GM19193 (cell line): ENCODE measurements around the gene PUS7.

Source experiments
- POLR2A ChIP-seq: IDR thresholded peaks from 4 replicates; pipeline ENCODE4 v1.6.1; 2011; ENCODE audit not compliant: insufficient read depth, insufficient read length; ENCODE audit errors: extremely low read depth

The PUS7 gene

DNA sequence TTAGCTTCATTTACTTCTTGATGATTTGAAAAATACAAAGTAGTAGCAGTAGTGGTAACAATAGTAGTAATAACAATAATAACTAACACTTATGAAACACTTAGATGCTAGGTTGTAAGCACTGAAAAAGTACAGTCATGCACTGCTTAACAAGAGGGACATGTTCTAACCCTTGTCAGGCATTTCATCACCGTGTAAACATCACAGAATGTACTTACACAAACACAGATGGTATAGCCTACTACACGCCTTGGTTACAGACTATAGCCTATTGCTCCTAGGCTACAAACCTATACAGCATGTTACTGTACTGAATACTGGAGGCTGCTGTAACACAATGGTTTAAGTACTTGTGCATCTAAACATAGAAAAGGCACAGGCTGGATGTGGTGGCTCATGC, 60.6 kb downstream of the PUS7 start:
- TF ChIP-seq POLR2A: no peak

DNA sequence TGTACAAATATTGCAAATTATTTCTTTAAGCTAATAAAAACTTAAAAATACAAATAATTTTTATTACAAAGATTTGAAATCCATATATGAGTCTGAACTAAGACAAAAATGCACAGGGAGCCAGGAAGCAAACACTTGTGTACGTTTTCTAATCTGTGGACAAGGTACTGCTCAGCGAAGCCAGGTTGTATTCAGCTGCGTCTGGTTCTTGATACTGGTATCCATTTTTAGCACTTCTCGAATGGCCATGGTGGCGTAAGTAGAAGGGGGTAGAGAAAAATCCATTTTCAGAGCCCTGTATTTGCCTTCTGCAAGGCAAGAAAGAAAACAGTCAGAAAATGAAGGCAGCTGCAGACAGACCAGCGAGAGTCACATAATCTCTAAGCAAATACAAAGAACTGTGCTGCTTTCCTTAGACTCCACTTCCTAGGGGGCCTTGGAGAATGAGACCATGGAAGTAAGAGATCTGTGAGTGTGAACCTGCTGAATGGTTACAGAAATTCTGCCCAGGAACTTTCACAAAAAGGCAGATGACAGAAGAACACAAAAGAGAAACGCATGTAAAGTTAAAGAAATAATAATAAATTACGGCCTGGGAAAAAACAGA, 64.3 kb downstream of the PUS7 start:
- no peak for TF ChIP-seq POLR2A

DNA sequence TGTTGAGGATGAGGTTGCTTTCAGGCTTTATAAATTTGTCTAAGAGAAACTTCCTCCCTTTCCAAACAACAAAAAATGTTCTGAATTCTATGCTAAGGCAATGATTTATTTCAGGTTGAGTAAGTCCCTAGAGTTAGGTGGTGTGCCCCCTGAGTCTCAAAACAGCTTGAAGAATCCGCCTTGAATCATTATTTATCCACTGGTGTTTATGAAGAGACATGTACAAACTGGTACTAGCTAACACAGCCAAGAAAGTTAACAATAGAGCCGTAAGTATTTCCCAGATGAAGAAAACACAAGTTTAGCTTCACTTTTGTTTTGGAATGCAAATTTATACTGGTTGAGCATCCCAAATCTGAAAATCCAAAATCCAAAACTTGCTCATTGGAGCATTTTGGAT, 67.2 kb downstream of the PUS7 start:
- no peak for TF ChIP-seq POLR2A

DNA sequence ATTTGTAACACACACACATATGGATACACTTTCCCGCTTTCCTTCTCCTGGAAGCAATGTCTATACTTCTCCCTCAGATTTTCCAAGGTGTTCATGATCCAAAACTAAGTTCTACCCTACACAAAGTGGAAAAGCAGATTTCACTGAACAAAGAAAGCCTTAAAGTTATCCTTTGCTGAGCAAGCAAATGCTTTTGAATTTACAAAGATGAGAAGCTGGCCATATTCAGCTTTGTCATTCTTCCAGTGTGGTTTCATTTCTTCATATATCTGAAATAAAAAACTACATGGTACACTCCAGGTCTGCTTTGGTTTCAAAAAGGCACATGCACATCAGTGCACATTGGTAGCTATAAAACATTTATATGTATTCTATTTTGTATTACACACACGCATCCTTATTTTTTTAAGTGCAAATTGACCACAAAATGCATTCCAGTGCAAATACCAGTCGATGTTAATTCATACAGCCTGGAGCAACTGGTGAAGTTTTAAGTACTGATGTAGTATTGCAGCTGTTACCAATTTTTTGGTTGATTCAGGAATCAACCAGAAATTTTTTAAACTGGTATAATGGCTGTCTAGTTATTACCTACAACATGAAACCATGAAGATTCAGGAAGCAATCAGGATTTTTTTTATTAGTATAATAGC, 67.8 kb downstream of the PUS7 start:
- no peak for TF ChIP-seq POLR2A

DNA sequence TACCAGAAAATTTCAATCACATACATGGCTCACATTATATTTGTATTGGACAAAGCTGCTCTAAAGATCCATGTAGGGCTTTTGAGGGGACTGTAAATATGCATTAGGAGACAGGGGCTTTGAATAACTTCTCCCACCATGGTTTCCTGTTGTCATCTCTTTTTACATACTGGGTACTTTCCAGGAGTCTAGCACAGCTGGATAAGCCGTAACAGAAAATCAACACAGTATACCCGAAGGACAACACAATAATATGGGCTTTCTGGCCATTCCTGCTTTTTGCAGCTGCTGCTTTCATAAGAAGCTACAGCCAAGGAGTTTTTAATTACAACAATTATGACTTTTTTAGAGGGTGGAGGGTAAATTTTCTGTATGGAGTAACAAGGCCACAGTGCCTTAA, 70.0 kb downstream of the PUS7 start:
- no peak for TF ChIP-seq POLR2A

DNA sequence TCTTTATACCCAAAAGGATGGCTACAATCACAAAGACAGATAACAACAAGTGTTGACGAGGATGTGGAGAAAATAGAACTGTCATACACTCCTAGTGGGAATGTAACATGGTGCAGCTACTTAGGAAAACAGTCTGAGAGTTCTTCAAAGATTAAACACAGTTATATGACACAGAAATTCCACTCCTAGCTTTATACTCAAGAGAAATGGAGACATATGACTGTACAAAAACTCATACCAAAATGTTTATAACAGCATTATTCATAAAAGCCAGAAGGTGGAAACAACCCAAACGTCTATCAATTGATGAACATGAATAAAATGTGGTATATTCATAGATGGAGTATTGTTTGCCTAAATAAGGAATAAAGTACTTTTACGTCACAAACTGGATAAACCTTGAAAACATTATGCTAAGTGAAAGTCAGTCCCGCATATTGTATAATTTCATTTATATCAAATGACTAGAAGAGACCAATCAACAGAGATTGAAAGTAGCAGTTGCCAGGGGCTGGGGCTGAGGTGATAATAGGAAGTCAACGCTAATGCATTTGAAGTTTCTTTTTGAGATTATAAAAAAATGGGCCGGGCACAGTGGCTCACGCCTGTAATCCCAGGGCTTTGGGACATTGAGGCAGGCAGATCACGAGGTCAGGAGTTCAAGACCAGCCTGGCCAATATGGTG, 71.8 kb downstream of the PUS7 start:
- TF ChIP-seq POLR2A: no peak

DNA sequence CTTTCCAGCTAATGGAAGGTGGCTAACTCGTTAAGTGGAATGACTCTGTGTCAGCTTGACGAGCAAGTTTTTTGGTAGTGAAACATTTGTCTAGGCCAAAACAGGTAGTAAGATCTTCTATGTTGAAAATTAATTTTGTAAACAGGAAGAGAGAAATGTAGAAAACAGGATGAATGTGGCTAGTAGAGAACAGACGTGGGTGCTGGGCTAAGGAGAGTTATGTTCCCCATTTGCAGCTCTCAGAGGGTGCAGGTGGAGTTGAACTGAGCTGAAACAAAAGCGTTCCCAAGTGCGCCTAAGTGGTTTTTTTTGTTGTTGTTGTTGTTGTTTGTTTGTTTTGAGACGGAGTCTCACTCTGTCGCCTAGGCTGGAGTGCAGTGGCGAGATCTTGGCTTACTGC, 73.9 kb downstream of the PUS7 start:
- no peak for TF ChIP-seq POLR2A

DNA sequence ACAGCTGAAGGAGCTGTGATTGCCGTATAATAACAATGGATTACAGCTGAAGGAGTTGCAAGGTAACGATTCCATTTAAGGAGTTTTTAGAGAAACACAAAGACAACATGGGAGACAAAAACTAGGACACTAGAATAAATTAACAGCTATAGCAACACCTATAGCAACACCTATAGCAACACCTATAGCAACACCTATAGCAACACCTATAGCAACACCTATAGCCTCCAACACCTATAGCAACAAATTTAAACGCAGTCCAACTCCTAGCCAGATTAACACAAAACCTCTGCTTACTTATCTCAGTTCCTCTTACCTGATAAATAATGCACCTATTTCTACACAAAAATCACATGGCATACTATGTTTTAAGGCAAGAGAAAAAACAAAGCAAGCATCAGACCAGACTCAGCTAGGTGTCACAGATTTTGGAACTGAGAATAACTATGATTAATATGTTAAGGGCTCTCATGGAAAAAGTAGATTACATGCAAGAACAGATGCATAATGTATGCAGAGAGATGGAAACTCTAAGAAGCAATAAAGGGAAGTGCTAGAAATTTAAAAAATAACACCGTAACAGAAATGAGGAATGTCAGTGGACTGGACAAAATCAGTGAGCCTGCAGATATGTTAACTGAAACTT, 77.6 kb downstream of the PUS7 start:
- no peak for TF ChIP-seq POLR2A

DNA sequence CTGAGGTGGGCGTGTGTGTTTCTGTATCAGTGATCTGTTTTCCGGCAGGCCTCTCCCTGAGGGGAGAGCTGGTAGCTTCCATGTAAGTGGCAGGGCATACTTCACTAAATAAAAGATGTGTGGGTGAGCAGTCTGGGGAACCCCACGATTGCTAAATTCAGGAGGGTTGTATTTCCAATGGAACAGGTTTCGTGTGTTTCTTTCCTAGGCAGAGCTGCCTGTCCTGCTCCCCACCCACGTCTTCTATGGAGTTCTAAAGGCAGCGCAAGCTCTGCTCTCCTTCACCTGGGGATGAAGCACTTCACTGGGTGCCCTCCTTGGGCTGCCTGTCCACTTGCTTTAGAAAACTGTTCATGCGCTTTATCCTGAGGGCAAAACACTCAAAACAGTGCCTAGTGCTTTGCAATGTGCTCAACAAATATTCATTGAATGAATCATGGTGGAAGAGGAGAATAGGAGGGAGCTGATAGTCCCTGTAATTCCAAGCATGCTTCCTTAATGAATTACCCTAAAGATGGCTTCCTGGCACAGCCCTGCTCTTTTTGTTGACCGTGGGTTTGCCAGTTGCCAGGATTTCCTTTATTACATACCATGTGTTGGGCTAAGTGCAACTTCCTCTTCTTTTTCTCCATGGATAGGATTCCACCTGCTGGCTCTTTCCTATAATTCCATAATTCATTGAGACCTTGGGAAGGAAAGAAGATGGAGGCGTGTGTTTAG, 82.7 kb downstream of the PUS7 start:
- TF ChIP-seq POLR2A: no peak

DNA sequence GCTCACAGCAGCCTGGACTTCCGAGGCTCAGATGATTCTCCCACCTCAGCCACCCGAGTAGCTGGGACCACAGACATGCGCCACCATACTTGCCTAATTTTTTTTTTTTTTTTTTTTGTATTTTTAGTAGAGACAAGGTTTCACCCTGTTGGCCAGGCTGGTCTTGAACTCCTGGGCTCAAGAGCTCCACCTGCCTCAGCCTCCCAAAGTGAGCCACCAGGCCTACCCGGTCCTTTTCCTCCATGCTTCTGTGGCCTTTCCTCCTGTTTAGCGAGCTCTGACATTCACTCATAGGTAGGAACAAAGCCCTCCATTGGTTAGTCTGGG, 83.3 kb downstream of the PUS7 start:
- TF ChIP-seq POLR2A: no peak

DNA sequence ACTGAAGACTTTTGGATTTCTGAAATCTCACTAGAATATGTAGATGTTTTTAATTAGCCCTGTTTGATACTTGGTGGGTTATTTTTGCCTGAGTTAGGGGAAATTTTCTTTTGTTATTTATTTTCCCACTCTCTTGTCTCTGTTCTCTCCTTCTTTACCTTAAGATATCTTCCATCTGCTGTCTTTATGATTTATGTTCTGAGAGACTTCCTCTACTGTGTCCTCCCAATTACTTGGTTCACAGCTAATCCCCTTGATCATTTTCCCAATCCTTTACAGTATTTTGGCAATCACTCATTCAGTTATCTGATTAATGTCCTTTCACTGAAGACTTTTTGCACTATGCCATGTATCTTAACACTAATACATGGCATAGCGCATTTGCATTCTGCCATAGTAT, 83.8 kb downstream of the PUS7 start:
- no peak for TF ChIP-seq POLR2A

DNA sequence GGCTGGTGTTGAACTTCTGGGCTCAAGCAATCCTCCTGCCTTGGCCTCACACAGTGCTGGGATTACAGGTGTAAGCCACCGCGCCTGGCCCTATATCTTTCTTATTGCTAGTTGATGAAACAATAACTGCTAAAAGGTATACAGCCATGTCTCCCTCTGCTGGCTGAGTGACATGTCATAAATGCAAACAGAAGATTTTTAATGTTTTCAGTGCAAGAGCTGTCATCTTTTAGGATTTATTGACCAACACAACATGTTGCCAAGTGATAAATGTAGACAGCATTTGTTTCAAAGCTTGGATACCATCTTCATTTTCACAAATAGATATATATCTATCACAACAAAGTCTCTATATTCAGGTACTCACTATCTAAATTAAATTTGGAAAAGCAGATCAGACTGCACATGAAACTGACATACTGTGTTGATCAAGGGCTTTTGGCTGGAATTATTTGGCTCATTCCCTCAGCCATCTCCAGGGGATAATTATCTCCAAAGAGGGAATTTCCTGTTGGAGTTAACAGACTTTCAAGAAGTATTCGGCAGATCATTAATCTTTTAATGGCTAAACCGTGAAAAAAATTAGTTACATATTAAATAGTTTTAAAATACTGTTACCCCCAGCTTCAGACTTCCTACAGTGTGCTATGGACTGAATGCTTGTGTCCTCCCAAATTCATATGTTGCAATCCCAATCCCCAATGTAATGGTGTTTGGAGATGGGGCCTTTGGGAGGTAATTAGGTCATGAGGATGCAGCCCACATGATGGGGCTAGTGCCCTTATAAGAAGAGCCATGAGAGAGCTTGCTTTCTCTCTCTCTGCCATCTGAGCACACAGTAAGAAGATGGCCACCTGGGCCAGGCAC, 92.1 kb downstream of the PUS7 start:
- no peak for TF ChIP-seq POLR2A

DNA sequence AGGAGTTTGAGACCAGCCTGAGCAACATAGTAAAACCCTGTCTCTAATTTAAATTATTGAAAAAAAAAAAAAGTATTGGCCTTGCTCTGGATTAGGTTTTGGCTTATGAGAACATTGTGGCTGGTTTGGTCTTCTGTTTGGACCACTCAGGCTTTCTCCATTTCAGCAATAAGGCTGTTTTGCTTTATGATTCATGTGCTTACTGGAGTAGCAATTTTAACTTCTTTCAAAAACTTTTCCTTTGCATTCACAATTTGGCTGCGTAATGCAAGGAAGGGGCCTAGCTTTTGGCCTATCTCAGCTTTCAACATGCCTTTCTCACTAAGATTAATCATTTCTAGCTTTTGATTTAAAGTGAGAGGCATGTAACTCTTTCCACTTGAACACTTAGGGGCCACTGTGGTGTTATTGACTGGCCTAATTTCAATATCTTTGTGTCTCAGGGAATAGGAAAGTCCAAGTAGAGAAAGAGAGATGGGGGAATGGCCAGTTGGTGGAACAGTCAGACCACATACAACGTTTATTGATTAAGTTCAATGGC, 95.4 kb downstream of the PUS7 start:
- no peak for TF ChIP-seq POLR2A

DNA sequence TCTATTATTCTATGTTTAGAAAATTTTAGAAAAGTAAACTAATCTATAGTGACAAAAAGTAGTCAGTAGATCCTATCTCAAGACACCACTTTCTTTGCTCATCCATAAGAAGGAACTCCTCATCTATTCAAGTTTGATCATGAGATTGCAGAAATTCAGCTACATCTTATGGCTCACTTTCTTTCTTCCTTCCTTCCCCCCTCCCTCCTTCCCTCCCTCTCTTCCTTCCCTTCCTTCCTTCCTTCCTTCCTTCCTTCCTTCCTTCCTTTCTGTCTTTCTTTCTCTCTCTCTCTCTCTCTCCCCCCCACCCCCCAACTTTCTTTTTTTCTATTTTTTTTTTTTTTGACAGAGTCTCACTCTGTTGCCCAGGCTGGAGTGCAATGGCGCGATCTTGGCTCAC, 98.1 kb downstream of the PUS7 start:
- TF ChIP-seq POLR2A: no peak
